Neural progenitor cell (in vitro differentiated cells): ENCODE results near the gene MYOM1. TPM values are rescaled to one million over a fixed set of nuclear protein-coding genes. Genes with fewer than 3 reads are reported as not detected.

Experiments used
- DNase-seq: peaks from one replicate; pipeline ENCODE4 v3.0.0-alpha.2; 2016; ENCODE audit warnings: low spot score
- H2AFZ ChIP-seq: fragments of 200-600 bp; sonication (generic); replicated peaks from 2 replicates; pipeline ENCODE4 v1.6.1; 2016; ENCODE audit warnings: antibody characterized with exemption
- H3F3A ChIP-seq: fragments of 200-600 bp; sonication (generic); 2 replicates; pipeline ENCODE4 v1.6.1; 2016; ENCODE audit warnings: antibody characterized with exemption, low read depth
- H3K27ac ChIP-seq: fragments of 200-600 bp; sonication (generic); 2 replicates; pipeline ENCODE4 v1.5.1; 2016; ENCODE audit warnings: mild to moderate bottlenecking
- H3K27me3 ChIP-seq: fragments of 200-600 bp; sonication (generic); 2 replicates; pipeline ENCODE4 v1.6.1; 2016; ENCODE audit warnings: mild to moderate bottlenecking, moderate library complexity
- H3K36me3 ChIP-seq: fragments of 200-600 bp; sonication (generic); 2 replicates; pipeline ENCODE4 v1.5.1; 2016
- H3K4me1 ChIP-seq: fragments of 200-600 bp; sonication (generic); 2 replicates; pipeline ENCODE4 v1.6.1; 2016; ENCODE audit warnings: mixed run types
- H3K4me2 ChIP-seq: fragments of 200-600 bp; sonication (generic); 2 replicates; pipeline ENCODE4 v1.6.1; 2016
- H3K4me3 ChIP-seq: fragments of 200-600 bp; sonication (generic); 2 replicates; pipeline ENCODE4 v1.5.1; 2016
- H3K79me2 ChIP-seq: fragments of 200-600 bp; sonication (generic); 2 replicates; pipeline ENCODE4 v1.6.1; 2016; ENCODE audit warnings: low read depth
- H3K9ac ChIP-seq: fragments of 200-600 bp; sonication (generic); 2 replicates; pipeline ENCODE4 v1.6.1; 2016
- H3K9me3 ChIP-seq: fragments of 200-600 bp; sonication (generic); 2 replicates; pipeline ENCODE4 v1.5.1; 2016; ENCODE audit warnings: low read depth
- H4K20me1 ChIP-seq: fragments of 200-600 bp; sonication (generic); 2 replicates; pipeline ENCODE4 v1.6.1; 2016; ENCODE audit warnings: low read depth
- H3K27ac Mint-ChIP-seq: 3 replicates; pipeline ENCODE4 v1.8.0; 2021; ENCODE audit warnings: mixed read lengths
- H3K27me3 Mint-ChIP-seq: 2 replicates; pipeline ENCODE4 v1.8.0; 2022; ENCODE audit warnings: low read depth, mild to moderate bottlenecking, inconsistent platforms, moderate library complexity, mixed read lengths; ENCODE audit not compliant: insufficient read depth
- H3K36me3 Mint-ChIP-seq: 3 replicates; pipeline ENCODE4 v1.8.0; 2021; ENCODE audit warnings: mixed read lengths
- H3K4me1 Mint-ChIP-seq: 3 replicates; pipeline ENCODE4 v1.8.0; 2021; ENCODE audit warnings: mixed read lengths
- H3K4me3 Mint-ChIP-seq: 3 replicates; pipeline ENCODE4 v1.8.0; 2021; ENCODE audit warnings: mild to moderate bottlenecking, moderate library complexity, mixed read lengths
- H3K9me3 Mint-ChIP-seq: 3 replicates; pipeline ENCODE4 v1.8.0; 2020; ENCODE audit warnings: mixed read lengths
- CTCF ChIP-seq: fragments of 200-600 bp; sonication (generic); IDR thresholded peaks from 2 replicates; pipeline ENCODE4 v1.5.1; 2017; ENCODE audit warnings: antibody characterized with exemption, mild to moderate bottlenecking
- EZH2 ChIP-seq: fragments of 200-600 bp; sonication (generic); IDR thresholded peaks from 2 replicates; pipeline ENCODE4 v1.6.1; 2017; ENCODE audit warnings: antibody characterized with exemption, mild to moderate bottlenecking, moderate library complexity
- EZH2phosphoT487 ChIP-seq: fragments of 200-600 bp; sonication (generic); IDR thresholded peaks from 2 replicates; pipeline ENCODE4 v1.6.1; 2017; ENCODE audit warnings: antibody characterized with exemption
- total RNA-seq: library from RNA; depleted of rRNA; stranded (reverse); fragments of >200 nt; gene quantifications from 2 replicates; pipeline ENCODE4 v1.2.3, GENCODE V29; 2015; ENCODE audit warnings: low replicate concordance

Gene MYOM1
- total RNA-seq, 1 donor from 2014 or later, result 0.45 TPM

- no peak overlapping the region for H3K4me2 ChIP-seq
- H3K36me3 Mint-ChIP-seq, result no peaks in the 10 kb centered on the region
- H3K4me1 ChIP-seq, result peaks cover 6% of the 10 kb centered on the region
These were observed 158.0 kb downstream of the MYOM1 start for GRCh38 chr18:3061581-3062312.

GRCh38 chr18:3060667-3061580 is 158.8 kb downstream of the MYOM1 start:
- H3K9me3 Mint-ChIP-seq, result no peaks in the 10 kb centered on the region
- H3K27ac Mint-ChIP-seq, result peak overlapping the region; percentile 74
- H3K4me2 ChIP-seq, result no peak overlapping the region
- no peaks in the 10 kb centered on the region for H3K36me3 ChIP-seq
- no peaks in the 10 kb centered on the region for H4K20me1 ChIP-seq
- H3K27ac ChIP-seq, result no peak overlapping the region
- no peaks in the 10 kb centered on the region for H3K27me3 ChIP-seq
- H3F3A ChIP-seq, result no peaks in the 10 kb centered on the region
- TF ChIP-seq EZH2phosphoT487 (no peak), EZH2 (no peak), CTCF (no peak)
- no peak overlapping the region for H3K9ac ChIP-seq
- no peaks in the 10 kb centered on the region for H3K9me3 ChIP-seq
- H2AFZ ChIP-seq, result no peak overlapping the region
- no peak for DNase-seq
- H3K27me3 Mint-ChIP-seq, result peaks cover 8% of the 10 kb centered on the region
- no peak overlapping the region for H3K4me3 ChIP-seq
- peaks cover 24% of the 10 kb centered on the region for H3K4me1 Mint-ChIP-seq
- no peaks in the 10 kb centered on the region for H3K36me3 Mint-ChIP-seq
- no peaks in the 10 kb centered on the region for H3K79me2 ChIP-seq
- H3K4me3 Mint-ChIP-seq, result no peak overlapping the region
- peaks cover 6% of the 10 kb centered on the region for H3K4me1 ChIP-seq

More at GRCh38 chr18:3061581-3062312, 158.0 kb downstream of the MYOM1 start:
- Mint-ChIP-seq H3K9me3 (no peaks in the 10 kb centered on the region), H3K4me3 (no peak overlapping the region), H3K4me1 (peaks cover 20% of the 10 kb centered on the region), H3K27ac (peak overlapping the region; percentile 46), H3K27me3 (peaks cover 10% of the 10 kb centered on the region)
- H3K4me3 ChIP-seq, result no peak overlapping the region
- H3K79me2 ChIP-seq, result no peaks in the 10 kb centered on the region
- no peak overlapping the region for H3K27ac ChIP-seq
- no peaks in the 10 kb centered on the region for H4K20me1 ChIP-seq
- no peaks in the 10 kb centered on the region for H3K27me3 ChIP-seq
- TF ChIP-seq EZH2phosphoT487 (no peak), EZH2 (no peak), CTCF (no peak)
- no peaks in the 10 kb centered on the region for H3K36me3 ChIP-seq
- H2AFZ ChIP-seq, result no peak overlapping the region
- no peaks in the 10 kb centered on the region for H3F3A ChIP-seq
- no peak for DNase-seq
- H3K9me3 ChIP-seq, result no peaks in the 10 kb centered on the region
- no peak overlapping the region for H3K9ac ChIP-seq

- Histone ChIP-seq H3K27ac (no peak overlapping the region), H3K79me2 (no peaks in the 10 kb centered on the region), H3K4me3 (no peak overlapping the region), H3K27me3 (no peaks in the 10 kb centered on the region), H3K4me1 (peaks cover 6% of the 10 kb centered on the region), H3K9me3 (no peaks in the 10 kb centered on the region), H4K20me1 (no peaks in the 10 kb centered on the region), H3F3A (no peaks in the 10 kb centered on the region), H3K4me2 (no peak overlapping the region), H3K36me3 (no peaks in the 10 kb centered on the region), H3K9ac (no peak overlapping the region), H2AFZ (no peak overlapping the region)
- H3K36me3 Mint-ChIP-seq, result peaks cover 2% of the 10 kb centered on the region
- H3K27me3 Mint-ChIP-seq, result peaks cover 10% of the 10 kb centered on the region
- no peak for DNase-seq
- no peak overlapping the region for H3K27ac Mint-ChIP-seq
- H3K9me3 Mint-ChIP-seq, result peaks cover 2% of the 10 kb centered on the region
- H3K4me1 Mint-ChIP-seq, result peaks cover 24% of the 10 kb centered on the region
- no peak overlapping the region for H3K4me3 Mint-ChIP-seq
- TF ChIP-seq EZH2phosphoT487 (no peak), CTCF (no peak), EZH2 (no peak)
These were observed 160.5 kb downstream of the MYOM1 start for GRCh38 chr18:3059272-3059671.
